K562 (cell line): ENCODE measurements around the gene ADAP1. TPM values are rescaled to one million over a fixed set of nuclear protein-coding genes. Genes with fewer than 3 reads are reported as not detected.
A peak's percentile ranks its signal among the peaks of the same experiment; 100 is the strongest.

Experiments used
- BCOR ChIP-seq: fragments of 450-650 bp; IDR thresholded peaks from 2 replicates; pipeline ENCODE4 v1.6.1; 2016
- FOXA3 ChIP-seq, 2 experiments: fragments of 450-650 bp in 1 of 2; sonication (generic) in 1 of 2; formaldehyde crosslinking; IDR thresholded peaks in 1 of 2; conservative IDR thresholded peaks in 1 of 2; 2 replicates each; pipeline versions ENCODE4 v1.4.0 to v1.8.0; 2020 to 2022; ENCODE audit warnings: mild to moderate bottlenecking in 2 of 2, missing genetic modification reagents in 1 of 2
- FOXK1 ChIP-seq: sonication (generic); formaldehyde crosslinking; IDR thresholded peaks from 2 replicates; pipeline ENCODE4 v1.8.0; 2022; ENCODE audit warnings: missing genetic modification reagents, mild to moderate bottlenecking, borderline replicate concordance
- FOXP1 ChIP-seq: sonication (generic); formaldehyde crosslinking; IDR thresholded peaks from 2 replicates; pipeline ENCODE4 v1.8.0; 2022; ENCODE audit warnings: mild to moderate bottlenecking, missing genetic modification reagents
- NR3C1 ChIP-seq: sonication (generic); formaldehyde crosslinking; IDR thresholded peaks from 2 replicates; pipeline ENCODE4 v1.8.1; 2022; ENCODE audit warnings: missing genetic modification reagents
- POU5F1 ChIP-seq: fragments of 150-350 bp; IDR thresholded peaks from 2 replicates; pipeline ENCODE4 v1.6.1; 2014; ENCODE audit warnings: borderline replicate concordance, low read length, low read depth, mild to moderate bottlenecking; ENCODE audit not compliant: partially characterized antibody
- RNF2 ChIP-seq: sonication (generic); IDR thresholded peaks from 2 replicates; pipeline ENCODE4 v1.6.1; 2016
- SP1 ChIP-seq: sonication (generic); formaldehyde crosslinking; IDR thresholded peaks from 2 replicates; pipeline ENCODE4 v1.8.1; 2022; ENCODE audit warnings: mild to moderate bottlenecking, missing genetic modification reagents
- SUPT5H ChIP-seq: fragments of 450-650 bp; IDR thresholded peaks from 2 replicates; pipeline ENCODE4 v1.6.1; 2016
- ZBTB17 ChIP-seq: fragments of 450-650 bp; formaldehyde crosslinking; IDR thresholded peaks from 2 replicates; pipeline ENCODE4 v1.4.0; 2020; ENCODE audit warnings: mild to moderate bottlenecking
- ZFX ChIP-seq: sonication (generic); formaldehyde crosslinking; IDR thresholded peaks from 2 replicates; pipeline ENCODE4 v1.8.0; 2022; ENCODE audit warnings: mild to moderate bottlenecking, missing genetic modification reagents, moderate library complexity
- ZNF12 ChIP-seq: sonication (generic); formaldehyde crosslinking; IDR thresholded peaks from 2 replicates; pipeline ENCODE4 v1.4.0; 2020; ENCODE audit warnings: mild to moderate bottlenecking, missing genetic modification reagents
- ZNF165 ChIP-seq: fragments of 250-450 bp; sonication (Bioruptor Pico); IDR thresholded peaks from 2 replicates; pipeline ENCODE4 v1.4.0; 2020; ENCODE audit warnings: borderline replicate concordance
- ZNF232 ChIP-seq: sonication (generic); formaldehyde crosslinking; IDR thresholded peaks from 2 replicates; pipeline ENCODE4 v1.8.0; 2022; ENCODE audit warnings: mild to moderate bottlenecking, missing genetic modification reagents
- polyA plus RNA-seq, 8 experiments: library from polyadenylated mRNA; depleted of rRNA in 4 of 8; stranded (reverse) in 5 of 8; unstranded in 3 of 8; fragments of >200 nt; fragmentation: Nextera tagmentation in 2 of 8; fragmentation: Illumina TruSeq in 1 of 8; extraction: Ambion mirVana in 2 of 8; extraction: Trizol in 1 of 8; gene quantifications; 2 replicates each; pipeline versions ENCODE4 v1.2.1 to v1.2.3, GENCODE V29; 2011 to 2014; ENCODE audit warnings: inconsistent platforms in 1 of 8, missing spikeins in 1 of 8
- total RNA-seq, 7 experiments: library from RNA; depleted of rRNA in 6 of 7; stranded (reverse); fragments of >200 nt in 6 of 7; fragmentation: Illumina TruSeq in 2 of 7; extraction: Trizol in 2 of 7; gene quantifications; 2 replicates each; pipeline versions ENCODE4 v1.2.1 to v1.2.3, GENCODE V29; 2011 to 2021; ENCODE audit warnings: low replicate concordance in 1 of 7
- TF ChIP-seq, protein P1 (sequence below), 2 experiments: fragments of 450-650 bp in 1 of 2; sonication (generic) in 1 of 2; formaldehyde crosslinking in 1 of 2; IDR thresholded peaks in 1 of 2; conservative IDR thresholded peaks in 1 of 2; 2 replicates each; pipeline versions ENCODE4 v1.6.1 to v1.8.1; 2016 to 2023; ENCODE audit warnings: mild to moderate bottlenecking in 2 of 2, moderate library complexity in 2 of 2, inconsistent platforms in 1 of 2, missing genetic modification reagents in 1 of 2
- TF ChIP-seq, protein P2 (sequence below): sonication (generic); formaldehyde crosslinking; IDR thresholded peaks from 2 replicates; pipeline ENCODE4 v1.8.1; 2023; ENCODE audit warnings: mild to moderate bottlenecking, missing genetic modification reagents

Gene ADAP1
- total and polyA plus RNA-seq, 9 of the 15 experiments (the other 6 are each of a cell fraction or from before 2014, with no cell fraction given): 0.27 to 1.4 (median 0.52) TPM; not detected in 3

DNA sequence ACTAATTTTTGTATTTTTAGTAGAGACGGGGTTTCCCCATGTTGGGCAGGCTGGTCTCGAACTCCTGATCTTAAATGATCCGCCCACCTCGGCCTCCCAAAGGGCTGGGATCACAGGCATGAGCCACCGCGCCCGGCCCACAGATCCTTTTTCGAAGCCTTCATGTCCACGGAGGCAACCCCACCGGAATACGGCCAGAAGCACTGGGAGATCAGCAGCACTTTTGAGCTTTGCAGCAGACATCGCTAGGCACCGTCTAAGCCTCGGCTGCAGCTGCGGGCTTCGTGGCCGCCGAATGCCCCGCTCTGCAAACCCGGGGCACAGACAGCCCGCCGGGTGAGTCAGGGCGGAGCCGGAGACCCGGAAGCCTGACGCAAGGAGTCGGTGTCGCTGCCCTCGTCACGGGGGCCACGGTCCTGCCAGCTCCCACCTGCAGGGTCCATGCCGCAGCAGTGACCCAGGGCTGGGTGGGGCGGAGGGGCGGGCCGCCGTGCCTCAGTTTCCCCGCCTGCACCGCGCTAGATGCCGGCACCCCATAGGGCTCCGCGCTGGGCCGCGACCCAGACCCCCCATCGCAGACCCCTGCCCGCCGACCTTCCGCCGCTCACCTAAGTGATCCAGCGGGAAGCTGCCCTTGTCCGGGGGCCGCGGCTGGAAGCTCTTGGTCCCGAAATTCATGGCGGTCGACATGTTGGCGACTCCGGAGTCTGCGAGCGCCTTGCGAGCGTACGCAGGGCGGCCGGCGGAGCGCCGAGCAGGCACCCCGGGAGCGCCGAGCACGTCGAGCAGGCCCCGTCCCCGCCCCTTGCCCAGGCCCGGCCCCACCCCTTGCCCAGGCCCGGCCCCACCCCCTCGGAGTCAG lies 20.6 kb upstream of the ADAP1 start, which contains the start of gene COX19 (continued):
- peak; percentile 69; the same call in 1 of the 2 replicates for TF ChIP-seq ZNF12 (CRISPR knock-in tag)
- peak; percentile 56; the same call in 1 of the 2 replicates for TF ChIP-seq ZNF165
- peak; percentile 100 for TF ChIP-seq ZBTB17 (CRISPR knock-in tag)
- 0 out of 2 replicates have a peak, but pooled peaks have one; percentile 38 for TF ChIP-seq RNF2
- TF ChIP-seq SP1: peak; percentile 83; the same call in 1 of the 2 replicates
- peak; percentile 98 for TF ChIP-seq BCOR
- peak; percentile 58; the same call in 1 of the 2 replicates for TF ChIP-seq FOXP1 (CRISPR knock-in tag)
- peak; percentile 40 for TF ChIP-seq ZFX
- TF ChIP-seq NR3C1: no peak
- TF ChIP-seq, protein P1, sequence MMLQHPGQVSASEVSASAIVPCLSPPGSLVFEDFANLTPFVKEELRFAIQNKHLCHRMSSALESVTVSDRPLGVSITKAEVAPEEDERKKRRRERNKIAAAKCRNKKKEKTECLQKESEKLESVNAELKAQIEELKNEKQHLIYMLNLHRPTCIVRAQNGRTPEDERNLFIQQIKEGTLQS (IDR thresholded peaks at IDR 0.05): peak; percentile 65
- TF ChIP-seq, protein P1 (CRISPR knock-in tag; conservative IDR thresholded peaks at IDR 0.05): 0 out of 2 replicates have a peak, but pooled peaks have one; percentile 31
- TF ChIP-seq ZNF232 (CRISPR knock-in tag): peak; percentile 13; the same call in 1 of the 2 replicates
- TF ChIP-seq FOXA3 (CRISPR knock-in tag; conservative IDR thresholded peaks at IDR 0.05 in 1 of 2, IDR thresholded peaks at IDR 0.05 in 1 of 2): peak in 1 of 2 experiments; percentile 78; a peak in 2 of 4 replicates
- TF ChIP-seq FOXK1: 0 out of 2 replicates have a peak, but pooled peaks have one; percentile 73
- peak; percentile 22 for TF ChIP-seq POU5F1
- TF ChIP-seq, protein P2, sequence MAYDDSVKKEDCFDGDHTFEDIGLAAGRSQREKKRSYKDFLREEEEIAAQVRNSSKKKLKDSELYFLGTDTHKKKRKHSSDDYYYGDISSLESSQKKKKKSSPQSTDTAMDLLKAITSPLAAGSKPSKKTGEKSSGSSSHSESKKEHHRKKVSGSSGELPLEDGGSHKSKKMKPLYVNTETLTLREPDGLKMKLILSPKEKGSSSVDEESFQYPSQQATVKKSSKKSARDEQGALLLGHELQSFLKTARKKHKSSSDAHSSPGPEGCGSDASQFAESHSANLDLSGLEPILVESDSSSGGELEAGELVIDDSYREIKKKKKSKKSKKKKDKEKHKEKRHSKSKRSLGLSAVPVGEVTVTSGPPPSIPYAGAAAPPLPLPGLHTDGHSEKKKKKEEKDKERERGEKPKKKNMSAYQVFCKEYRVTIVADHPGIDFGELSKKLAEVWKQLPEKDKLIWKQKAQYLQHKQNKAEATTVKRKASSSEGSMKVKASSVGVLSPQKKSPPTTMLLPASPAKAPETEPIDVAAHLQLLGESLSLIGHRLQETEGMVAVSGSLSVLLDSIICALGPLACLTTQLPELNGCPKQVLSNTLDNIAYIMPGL (CRISPR knock-in tag): peak; percentile 40; the same call in 1 of the 2 replicates
- TF ChIP-seq SUPT5H: peak; percentile 96
